ENCODE results near the gene KRT80.

GRCh38 chr12:52221070-52221781 is 29.4 kb upstream of the KRT80 start:
- TF ChIP-seq POLR2AphosphoS5 (IDR thresholded peaks at IDR 0.05; ENCODE audit: low read depth, low read length) (no peak), POLR2A (IDR thresholded peaks at IDR 0.05; ENCODE audit: low read depth, low read length) (no peak), TAF1 (IDR thresholded peaks at IDR 0.05; ENCODE audit: borderline replicate concordance, low read depth, low read length) (no peak)

All from GM12892 (cell line).